K562 (cell line): ENCODE data around the gene GOLIM4.

Experiments
- CTCF ChIP-seq, 3 experiments: IDR thresholded peaks in 2 of 3; conservative IDR thresholded peaks in 1 of 3; 2 replicates each; pipeline ENCODE4 v1.5.1; 2011 to 2012; ENCODE audit warnings: low read length in 3 of 3, mild to moderate bottlenecking in 3 of 3, control low read depth in 2 of 3, improper control_type of control experiment in 1 of 3, inconsistent platforms in 1 of 3, low read depth in 1 of 3, mixed read lengths in 1 of 3, moderate library complexity in 1 of 3; ENCODE audit not compliant: insufficient read depth in 2 of 3
- ELF4 ChIP-seq: fragments of 450-650 bp; formaldehyde crosslinking; IDR thresholded peaks from 2 replicates; pipeline ENCODE4 v1.4.0; 2022; ENCODE audit warnings: missing genetic modification characterization
- RAD21 ChIP-seq, 2 experiments: fragments of 250-450 bp in 1 of 2; fragments of 450-650 bp in 1 of 2; sonication (Bioruptor Pico) in 1 of 2; formaldehyde crosslinking in 1 of 2; IDR thresholded peaks in 1 of 2; conservative IDR thresholded peaks in 1 of 2; 2 replicates each; pipeline versions ENCODE4 v1.4.0 to v1.8.0; 2020 to 2022; ENCODE audit warnings: mild to moderate bottlenecking in 2 of 2, moderate library complexity in 1 of 2
- THAP7 ChIP-seq: fragments of 250-450 bp; sonication (Bioruptor Pico); IDR thresholded peaks from 2 replicates; pipeline ENCODE4 v1.5.0; 2021
- ZBTB26 ChIP-seq: fragments of 450-650 bp; formaldehyde crosslinking; IDR thresholded peaks from 2 replicates; pipeline ENCODE4 v1.4.0; 2022; ENCODE audit warnings: missing genetic modification characterization
- TF ChIP-seq, protein P1 (sequence below): sonication (generic); formaldehyde crosslinking; IDR thresholded peaks from 2 replicates; pipeline ENCODE4 v1.8.0; 2023; ENCODE audit warnings: missing genetic modification reagents, mild to moderate bottlenecking, borderline replicate concordance
- TF ChIP-seq, protein P2 (sequence below): sonication (generic); formaldehyde crosslinking; IDR thresholded peaks from 2 replicates; pipeline ENCODE4 v1.9.0; 2022; ENCODE audit warnings: mild to moderate bottlenecking, missing genetic modification reagents

- TF ChIP-seq ELF4 (CRISPR knock-in tag) = no peak
- TF ChIP-seq, protein P1, sequence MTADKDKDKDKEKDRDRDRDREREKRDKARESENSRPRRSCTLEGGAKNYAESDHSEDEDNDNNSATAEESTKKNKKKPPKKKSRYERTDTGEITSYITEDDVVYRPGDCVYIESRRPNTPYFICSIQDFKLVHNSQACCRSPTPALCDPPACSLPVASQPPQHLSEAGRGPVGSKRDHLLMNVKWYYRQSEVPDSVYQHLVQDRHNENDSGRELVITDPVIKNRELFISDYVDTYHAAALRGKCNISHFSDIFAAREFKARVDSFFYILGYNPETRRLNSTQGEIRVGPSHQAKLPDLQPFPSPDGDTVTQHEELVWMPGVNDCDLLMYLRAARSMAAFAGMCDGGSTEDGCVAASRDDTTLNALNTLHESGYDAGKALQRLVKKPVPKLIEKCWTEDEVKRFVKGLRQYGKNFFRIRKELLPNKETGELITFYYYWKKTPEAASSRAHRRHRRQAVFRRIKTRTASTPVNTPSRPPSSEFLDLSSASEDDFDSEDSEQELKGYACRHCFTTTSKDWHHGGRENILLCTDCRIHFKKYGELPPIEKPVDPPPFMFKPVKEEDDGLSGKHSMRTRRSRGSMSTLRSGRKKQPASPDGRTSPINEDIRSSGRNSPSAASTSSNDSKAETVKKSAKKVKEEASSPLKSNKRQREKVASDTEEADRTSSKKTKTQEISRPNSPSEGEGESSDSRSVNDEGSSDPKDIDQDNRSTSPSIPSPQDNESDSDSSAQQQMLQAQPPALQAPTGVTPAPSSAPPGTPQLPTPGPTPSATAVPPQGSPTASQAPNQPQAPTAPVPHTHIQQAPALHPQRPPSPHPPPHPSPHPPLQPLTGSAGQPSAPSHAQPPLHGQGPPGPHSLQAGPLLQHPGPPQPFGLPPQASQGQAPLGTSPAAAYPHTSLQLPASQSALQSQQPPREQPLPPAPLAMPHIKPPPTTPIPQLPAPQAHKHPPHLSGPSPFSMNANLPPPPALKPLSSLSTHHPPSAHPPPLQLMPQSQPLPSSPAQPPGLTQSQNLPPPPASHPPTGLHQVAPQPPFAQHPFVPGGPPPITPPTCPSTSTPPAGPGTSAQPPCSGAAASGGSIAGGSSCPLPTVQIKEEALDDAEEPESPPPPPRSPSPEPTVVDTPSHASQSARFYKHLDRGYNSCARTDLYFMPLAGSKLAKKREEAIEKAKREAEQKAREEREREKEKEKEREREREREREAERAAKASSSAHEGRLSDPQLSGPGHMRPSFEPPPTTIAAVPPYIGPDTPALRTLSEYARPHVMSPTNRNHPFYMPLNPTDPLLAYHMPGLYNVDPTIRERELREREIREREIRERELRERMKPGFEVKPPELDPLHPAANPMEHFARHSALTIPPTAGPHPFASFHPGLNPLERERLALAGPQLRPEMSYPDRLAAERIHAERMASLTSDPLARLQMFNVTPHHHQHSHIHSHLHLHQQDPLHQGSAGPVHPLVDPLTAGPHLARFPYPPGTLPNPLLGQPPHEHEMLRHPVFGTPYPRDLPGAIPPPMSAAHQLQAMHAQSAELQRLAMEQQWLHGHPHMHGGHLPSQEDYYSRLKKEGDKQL (CRISPR knock-in tag) = no peak
- TF ChIP-seq ZBTB26 (CRISPR knock-in tag) = no peak
- TF ChIP-seq CTCF (IDR thresholded peaks at IDR 0.05 in 2 of 3, conservative IDR thresholded peaks at IDR 0.05 in 1 of 3; ENCODE audit: insufficient read depth in 2 of 3, low read depth in 1 of 3, low read length in 3 of 3) = no peak
- TF ChIP-seq, protein P2, sequence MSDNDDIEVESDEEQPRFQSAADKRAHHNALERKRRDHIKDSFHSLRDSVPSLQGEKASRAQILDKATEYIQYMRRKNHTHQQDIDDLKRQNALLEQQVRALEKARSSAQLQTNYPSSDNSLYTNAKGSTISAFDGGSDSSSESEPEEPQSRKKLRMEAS = no peak
- no peak for TF ChIP-seq RAD21 (CRISPR knock-in tag; conservative IDR thresholded peaks at IDR 0.05 in 1 of 2, IDR thresholded peaks at IDR 0.05 in 1 of 2)
- TF ChIP-seq THAP7 (CRISPR knock-in tag) = no peak
Measured at GRCh38 chr3:168063122-168063521, 32.6 kb downstream of the GOLIM4 start.
